Astrocyte of the spinal cord (primary cell): ENCODE data around the gene UST.

Source experiments
- DNase-seq: peaks from one replicate; pipeline ENCODE4 v3.0.0; 2011; ENCODE audit warnings: low read depth, low spot score
- H3K4me3 ChIP-seq: 2 replicates; pipeline ENCODE4 v1.5.1; 2011; ENCODE audit warnings: low read depth, mild to moderate bottlenecking, low read length, moderate library complexity
- CTCF ChIP-seq: IDR thresholded peaks from 2 replicates; pipeline ENCODE4 v1.5.1; 2012; ENCODE audit warnings: low read depth, mild to moderate bottlenecking, low read length, inconsistent platforms
- in situ Hi-C: cut with HindIII; loops from 2 replicates; pipeline ENCODE4 v1.10.0; 2017; ENCODE audit warnings: low sequenced_read_pairs

UST gene

GRCh38 chr6:148814082-148814790, 67.4 kb downstream of the UST start:
- no peak overlapping the region for H3K4me3 ChIP-seq
- TF ChIP-seq CTCF = no peak
- DNase-seq = no peak
- in situ Hi-C loops = no loop called here

- no peak for DNase-seq
- TF ChIP-seq CTCF = no peak
- H3K4me3 ChIP-seq = no peak overlapping the region
- in situ Hi-C loops = no loop called here
Observed at GRCh38 chr6:148814869-148815268, 68.0 kb downstream of the UST start.

GRCh38 chr6:148816117-148816516, 69.3 kb downstream of the UST start:
- in situ Hi-C loops = no loop called here
- H3K4me3 ChIP-seq = no peak overlapping the region
- TF ChIP-seq CTCF = no peak
- DNase-seq = no peak

- H3K4me3 ChIP-seq = no peak overlapping the region
- DNase-seq = no peak
- no peak for TF ChIP-seq CTCF
- in situ Hi-C loops = no loop called here
Observed at GRCh38 chr6:148817689-148818088, 70.9 kb downstream of the UST start.

GRCh38 chr6:148818939-148819575, 72.2 kb downstream of the UST start:
- in situ Hi-C loops = no loop called here
- DNase-seq = peak; percentile 41
- H3K4me3 ChIP-seq = no peak overlapping the region
- no peak for TF ChIP-seq CTCF

- in situ Hi-C loops = no loop called here
- DNase-seq = no peak
- no peak for TF ChIP-seq CTCF
- H3K4me3 ChIP-seq = no peak overlapping the region
Observed at GRCh38 chr6:148819852-148820251, 73.0 kb downstream of the UST start.
